DMS53 treated with DMSO at 0.1 percent for 48 hours (cell line): ENCODE measurements around the gene ASIC5.

Experiments
- DNase-seq: peaks from one replicate; lab custom pipeline; 2025; ENCODE audit not compliant: unreplicated experiment; lab: John Stamatoyannopoulos, UW

ASIC5 gene

GRCh38 chr4:155883895-155884294 is 17.8 kb upstream of the ASIC5 start:
- DNase-seq: no peak

- no peak for DNase-seq
Observed at GRCh38 chr4:155881555-155881954, 15.5 kb upstream of the ASIC5 start.

- DNase-seq: no peak
Observed at GRCh38 chr4:155879767-155880166, 13.7 kb upstream of the ASIC5 start.

- no peak for DNase-seq
Observed at GRCh38 chr4:155878611-155879010, 12.5 kb upstream of the ASIC5 start.

- DNase-seq: no peak
Observed at GRCh38 chr4:155877971-155878370, 11.9 kb upstream of the ASIC5 start.

GRCh38 chr4:155875878-155876277 is 9.8 kb upstream of the ASIC5 start:
- no peak for DNase-seq

GRCh38 chr4:155855897-155856296 is 10.2 kb downstream of the ASIC5 start:
- no peak for DNase-seq

- no peak for DNase-seq
Observed at GRCh38 chr4:155854582-155855226, 11.4 kb downstream of the ASIC5 start.

GRCh38 chr4:155853189-155853588 is 12.9 kb downstream of the ASIC5 start:
- DNase-seq: no peak

- no peak for DNase-seq
Observed at GRCh38 chr4:155849042-155849441, 17.0 kb downstream of the ASIC5 start.

GRCh38 chr4:155846929-155847328 is 19.1 kb downstream of the ASIC5 start:
- no peak for DNase-seq

GRCh38 chr4:155842080-155842479 is 24.0 kb downstream of the ASIC5 start:
- DNase-seq: no peak

- no peak for DNase-seq
Observed at GRCh38 chr4:155837203-155837796, 28.8 kb downstream of the ASIC5 start.

GRCh38 chr4:155832664-155833063 is 33.4 kb downstream of the ASIC5 start:
- no peak for DNase-seq

- DNase-seq: no peak
Observed at GRCh38 chr4:155828628-155829027, 37.4 kb downstream of the ASIC5 start.

GRCh38 chr4:155822572-155822971 is 43.5 kb downstream of the ASIC5 start:
- peak; percentile 3 for DNase-seq

GRCh38 chr4:155820887-155821518 is 45.1 kb downstream of the ASIC5 start:
- no peak for DNase-seq

- no peak for DNase-seq
Observed at GRCh38 chr4:155819066-155819465, 47.0 kb downstream of the ASIC5 start.

GRCh38 chr4:155818639-155819038 is 47.4 kb downstream of the ASIC5 start:
- DNase-seq: no peak

GRCh38 chr4:155811083-155811482 is 55.0 kb downstream of the ASIC5 start:
- no peak for DNase-seq

GRCh38 chr4:155809835-155810234 is 56.2 kb downstream of the ASIC5 start:
- DNase-seq: peak; percentile 79

- no peak for DNase-seq
Observed at GRCh38 chr4:155807021-155807420, 59.1 kb downstream of the ASIC5 start.

- DNase-seq: no peak
Observed at GRCh38 chr4:155805016-155805415, 61.1 kb downstream of the ASIC5 start.
